Tibial artery (tissue), 4 donors: Measurements from ENCODE around the gene NACC1.

Experiments used
- DNase-seq, 2 donors: peaks; one replicate each; pipeline ENCODE4 v3.0.0-alpha.2; 2019
- H3K27ac ChIP-seq, 2 donors: fragments of 200-600 bp; sonication (generic) in 1 of 2; 1 replicate in 1 of 2; 2 replicates in 1 of 2; pipeline ENCODE4 v1.5.1; 2018 to 2019; ENCODE audit warnings: mild to moderate bottlenecking in 1 of 2
- H3K27me3 ChIP-seq, 2 donors: fragments of 200-600 bp; sonication (generic) in 1 of 2; one replicate each; pipeline versions ENCODE4 v1.5.1 to v1.6.0; 2016 to 2019
- H3K36me3 ChIP-seq, 3 donors: fragments of 200-600 bp; sonication (generic) in 2 of 3; one replicate each; pipeline ENCODE4 v1.5.1; 2016 to 2019; ENCODE audit warnings: mild to moderate bottlenecking in 2 of 3
- H3K4me1 ChIP-seq, 4 donors: fragments of 200-600 bp; sonication (generic) in 2 of 4; 1 replicate in 3 of 4; 2 replicates in 1 of 4; pipeline ENCODE4 v1.5.1; 2016 to 2019
- H3K4me3 ChIP-seq, 2 donors: fragments of 200-600 bp; sonication (generic) in 1 of 2; 1 replicate in 1 of 2; 2 replicates in 1 of 2; pipeline ENCODE4 v1.5.1; 2018 to 2019; ENCODE audit warnings: mild to moderate bottlenecking in 2 of 2
- H3K9me3 ChIP-seq, 3 donors: fragments of 200-600 bp; sonication (generic) in 1 of 3; one replicate each; pipeline ENCODE4 v1.5.1; 2016 to 2019
- intact Hi-C: fragments of 100-400 bp; cut with DNase I; formaldehyde crosslinking; loops from one replicate; pipeline ENCODE4 v1.15.0; 2023; ENCODE audit warnings: low total_unique reads
- TF ChIP-seq, protein P1 (sequence below), 2 experiments: fragments of 200-600 bp in 1 of 2; fragments of 450-650 bp in 1 of 2; IDR thresholded peaks; one replicate each; pipeline ENCODE4 v1.5.1; 2017 to 2019; ENCODE audit warnings: antibody characterized with exemption in 2 of 2, mild to moderate bottlenecking in 1 of 2, moderate library complexity in 1 of 2

Gene NACC1

DNA sequence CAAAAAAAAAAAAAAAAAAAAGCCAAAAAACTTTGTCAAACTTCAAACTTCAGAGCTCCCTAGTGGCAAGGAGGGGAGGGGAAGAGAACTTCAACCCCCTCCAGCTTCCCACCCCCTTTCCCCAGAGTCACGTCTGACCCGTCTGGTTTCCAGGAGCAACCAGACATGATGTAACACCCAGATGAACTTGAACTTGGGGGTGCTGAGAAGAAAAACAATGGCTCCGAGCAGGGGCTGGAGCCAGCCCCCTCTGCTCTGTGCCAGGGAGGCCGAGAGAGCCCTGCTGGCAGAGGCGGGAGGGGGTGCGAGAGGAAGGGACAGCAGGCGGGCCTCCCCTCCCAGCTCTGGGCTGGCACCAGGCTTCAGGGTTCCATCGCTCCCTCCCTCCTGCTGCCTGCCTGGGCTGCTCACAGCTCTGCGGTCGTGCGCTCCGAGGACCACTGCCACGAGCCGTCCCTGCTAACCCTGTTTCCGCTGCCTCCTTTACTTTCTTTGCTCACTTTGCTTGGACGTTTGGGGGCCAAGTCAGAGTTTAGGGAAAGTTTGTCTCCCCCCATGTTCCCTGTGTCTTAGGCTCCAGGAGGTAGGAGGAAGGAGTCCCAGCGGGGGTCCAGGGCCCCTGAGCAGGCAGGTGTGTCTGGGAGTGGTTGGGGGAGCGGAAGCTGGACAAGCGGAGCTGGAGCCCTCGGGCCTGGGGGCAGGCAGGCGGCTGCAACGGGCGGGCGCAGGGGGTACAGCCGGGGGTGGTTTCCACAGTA is 26.5 kb upstream of the NACC1 start:
- Histone ChIP-seq H3K4me3 (peak overlapping the region; percentile 3 to 11), H3K27me3 (no peaks in the 10 kb centered on the region), H3K36me3 (peaks cover 4 to 56% (median 19%) of the 10 kb centered on the region in 3 donors), H3K27ac (peak overlapping the region; percentile 87 to 94), H3K9me3 (no peaks in the 10 kb centered on the region), H3K4me1 (peaks cover 11 to 89% (median 64%) of the 10 kb centered on the region in 4 donors)
- TF ChIP-seq, protein P1, sequence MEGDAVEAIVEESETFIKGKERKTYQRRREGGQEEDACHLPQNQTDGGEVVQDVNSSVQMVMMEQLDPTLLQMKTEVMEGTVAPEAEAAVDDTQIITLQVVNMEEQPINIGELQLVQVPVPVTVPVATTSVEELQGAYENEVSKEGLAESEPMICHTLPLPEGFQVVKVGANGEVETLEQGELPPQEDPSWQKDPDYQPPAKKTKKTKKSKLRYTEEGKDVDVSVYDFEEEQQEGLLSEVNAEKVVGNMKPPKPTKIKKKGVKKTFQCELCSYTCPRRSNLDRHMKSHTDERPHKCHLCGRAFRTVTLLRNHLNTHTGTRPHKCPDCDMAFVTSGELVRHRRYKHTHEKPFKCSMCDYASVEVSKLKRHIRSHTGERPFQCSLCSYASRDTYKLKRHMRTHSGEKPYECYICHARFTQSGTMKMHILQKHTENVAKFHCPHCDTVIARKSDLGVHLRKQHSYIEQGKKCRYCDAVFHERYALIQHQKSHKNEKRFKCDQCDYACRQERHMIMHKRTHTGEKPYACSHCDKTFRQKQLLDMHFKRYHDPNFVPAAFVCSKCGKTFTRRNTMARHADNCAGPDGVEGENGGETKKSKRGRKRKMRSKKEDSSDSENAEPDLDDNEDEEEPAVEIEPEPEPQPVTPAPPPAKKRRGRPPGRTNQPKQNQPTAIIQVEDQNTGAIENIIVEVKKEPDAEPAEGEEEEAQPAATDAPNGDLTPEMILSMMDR (IDR thresholded peaks at IDR 0.05), result no peak
- intact Hi-C loops, result loop anchor here (2.0 kb wide), 1 partner anchor 109 kb away; no protein-coding TSS in a partner anchor
- DNase-seq, result peak; percentile 85 to 96

DNA sequence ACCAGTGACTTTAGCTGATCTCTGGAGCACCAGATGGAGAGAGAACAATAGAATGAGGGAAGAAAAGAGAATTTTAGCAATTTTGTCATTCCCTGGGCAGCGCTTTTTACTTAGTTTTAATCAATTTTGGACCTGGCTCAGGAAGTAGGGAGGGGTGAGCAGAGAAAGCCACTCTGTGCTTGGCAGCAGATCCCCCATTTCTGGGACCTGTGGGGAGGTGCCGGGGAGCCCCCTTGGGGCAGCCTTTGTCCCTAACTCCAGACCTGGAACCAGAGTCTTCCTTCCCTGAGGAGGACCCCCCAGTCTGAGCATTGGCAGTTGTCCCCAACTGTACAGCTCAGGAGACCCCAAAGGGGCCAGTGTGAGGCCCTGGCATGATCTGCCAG is 25.9 kb upstream of the NACC1 start:
- Histone ChIP-seq H3K36me3 (peaks cover 3 to 50% (median 16%) of the 10 kb centered on the region in 3 donors), H3K4me1 (peaks cover 11 to 85% (median 62%) of the 10 kb centered on the region in 4 donors), H3K9me3 (no peaks in the 10 kb centered on the region), H3K27ac (peak overlapping the region; percentile 87 to 94), H3K27me3 (no peaks in the 10 kb centered on the region), H3K4me3 (peak overlapping the region; percentile 3 to 11)
- DNase-seq, result no peak
- TF ChIP-seq, protein P1 (IDR thresholded peaks at IDR 0.05), result no peak
- intact Hi-C loops, result loop anchor here (2.0 kb wide), 1 partner anchor 109 kb away; no protein-coding TSS in a partner anchor

DNA sequence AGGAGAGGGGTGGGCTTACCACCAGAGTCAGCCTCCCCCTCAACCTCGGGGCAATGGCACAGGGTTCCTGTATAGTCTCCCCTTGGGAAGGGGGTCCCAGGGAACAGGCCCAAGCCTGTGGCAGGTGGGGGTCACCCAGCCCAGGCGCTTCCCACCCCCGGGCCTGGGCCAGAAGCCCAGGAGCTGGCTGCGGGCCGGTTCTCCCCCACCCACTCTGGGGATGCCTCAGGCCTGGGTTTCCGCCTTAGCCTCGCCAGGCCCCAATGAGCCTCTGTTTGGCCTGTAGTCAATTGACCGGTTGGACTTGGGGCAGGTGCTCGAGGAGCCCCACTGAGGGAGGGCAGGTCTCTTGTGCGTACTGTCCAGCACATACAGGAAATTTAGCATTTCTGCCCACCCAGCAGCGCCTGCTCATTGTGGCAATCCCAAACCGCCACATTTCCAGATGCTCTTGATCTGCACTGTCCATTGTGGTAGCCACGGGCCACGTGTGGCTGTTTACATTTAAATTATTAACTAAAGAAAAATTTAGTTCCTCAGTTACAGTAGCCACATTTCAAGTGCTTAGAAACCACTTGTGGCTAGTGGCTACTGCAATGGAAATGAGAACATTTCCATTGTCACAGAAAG is 25.3 kb upstream of the NACC1 start:
- intact Hi-C loops, result loop anchor here (2.0 kb wide), 1 partner anchor 110 kb away; no protein-coding TSS in a partner anchor

DNA sequence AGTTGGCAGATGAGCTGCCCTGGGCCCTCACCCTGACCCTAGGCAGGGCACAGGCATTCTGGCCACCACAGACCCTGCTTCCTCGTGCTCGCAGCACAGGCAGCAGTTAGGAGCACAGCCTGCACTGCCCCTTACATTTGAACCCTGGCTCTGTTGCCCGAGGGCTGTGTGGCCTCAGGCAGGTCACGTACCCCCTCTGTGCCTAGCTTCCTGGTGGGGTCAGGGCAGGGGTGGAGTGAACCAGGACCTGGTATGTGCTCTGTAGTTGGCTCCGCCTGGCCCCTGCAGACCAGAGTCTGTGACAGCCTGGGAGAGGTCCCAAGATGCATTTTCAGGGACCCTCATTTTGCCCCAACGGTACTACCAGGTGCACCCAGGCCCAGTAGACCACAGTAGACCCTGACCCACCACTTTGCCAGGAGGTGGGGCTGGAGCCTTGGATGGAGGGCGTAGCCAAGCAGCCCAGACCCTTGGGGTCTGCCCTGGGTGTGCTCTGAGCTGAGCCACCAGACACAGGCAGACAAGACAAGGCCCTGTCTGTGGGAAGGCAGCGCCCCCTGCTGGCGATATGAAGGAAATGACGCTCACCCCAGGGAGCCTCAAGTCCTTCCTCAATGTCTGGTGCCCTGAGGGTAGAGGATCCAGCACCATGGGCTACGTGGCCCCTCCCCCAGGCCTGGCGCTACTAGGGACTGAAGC is 24.5 kb upstream of the NACC1 start:
- Histone ChIP-seq H3K27me3 (no peaks in the 10 kb centered on the region), H3K4me3 (no peak overlapping the region), H3K4me1 (peaks cover 11 to 88% (median 71%) of the 10 kb centered on the region in 4 donors), H3K9me3 (no peaks in the 10 kb centered on the region), H3K27ac (peak overlapping the region; percentile 87 to 94), H3K36me3 (peaks cover 0 to 37% (median 9%) of the 10 kb centered on the region in 3 donors)
- DNase-seq, result peak; percentile 78 to 92
- intact Hi-C loops, result loop anchor here (2.0 kb wide), 1 partner anchor 111 kb away; no protein-coding TSS in a partner anchor
- TF ChIP-seq, protein P1 (IDR thresholded peaks at IDR 0.05), result peak; percentile 93 to 98

More for the DNA sequence above, 25.3 kb upstream of the NACC1 start:
- H3K9me3 ChIP-seq, result no peaks in the 10 kb centered on the region
- no peaks in the 10 kb centered on the region for H3K27me3 ChIP-seq
- peak overlapping the region; percentile 87 to 94 for H3K27ac ChIP-seq
- H3K4me1 ChIP-seq, result peaks cover 11 to 86% (median 65%) of the 10 kb centered on the region in 4 donors
- no peak for DNase-seq
- TF ChIP-seq, protein P1 (IDR thresholded peaks at IDR 0.05), result no peak
- no peak overlapping the region for H3K4me3 ChIP-seq
- H3K36me3 ChIP-seq, result peaks cover 0 to 44% (median 13%) of the 10 kb centered on the region in 3 donors

DNA sequence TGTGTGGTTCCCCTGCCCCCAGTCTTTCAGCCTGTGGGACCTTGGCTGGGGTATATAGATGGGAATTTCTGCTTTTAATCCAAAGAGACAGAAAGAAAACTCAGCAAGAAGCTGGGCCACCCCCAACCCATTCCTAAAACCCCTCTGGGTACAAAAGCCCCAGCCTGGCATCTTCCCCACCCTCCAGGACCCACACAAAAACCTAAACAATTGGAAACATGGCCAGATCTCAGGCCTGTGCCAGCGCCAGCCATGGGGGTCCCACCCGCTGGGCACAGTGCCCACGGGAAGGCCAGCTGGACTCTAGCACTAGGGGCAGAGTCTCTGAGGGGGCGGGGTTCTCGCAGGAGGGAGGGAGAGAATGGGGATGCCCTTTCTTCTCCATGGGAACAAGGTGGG is 24.0 kb upstream of the NACC1 start:
- Histone ChIP-seq H3K27me3 (no peaks in the 10 kb centered on the region), H3K4me3 (no peak overlapping the region), H3K9me3 (no peaks in the 10 kb centered on the region), H3K4me1 (peaks cover 11 to 88% (median 72%) of the 10 kb centered on the region in 4 donors), H3K27ac (peak overlapping the region; percentile 87 to 94), H3K36me3 (peaks cover 0 to 36% (median 9%) of the 10 kb centered on the region in 3 donors)
- TF ChIP-seq, protein P1 (IDR thresholded peaks at IDR 0.05), result no peak
- DNase-seq, result no peak
- intact Hi-C loops, result no loop called here
